Measurements from ENCODE around the gene PTX3. TPM values are rescaled to one million over a fixed set of nuclear protein-coding genes. Genes with fewer than 3 reads are reported as not detected.

Gene PTX3
- total and polyA plus RNA-seq, 10 of the 15 experiments (the other 5 are each of a cell fraction or from before 2014, with no cell fraction given), result 0.03 to 0.11 (median 0.06) TPM; not detected in 7

DNA sequence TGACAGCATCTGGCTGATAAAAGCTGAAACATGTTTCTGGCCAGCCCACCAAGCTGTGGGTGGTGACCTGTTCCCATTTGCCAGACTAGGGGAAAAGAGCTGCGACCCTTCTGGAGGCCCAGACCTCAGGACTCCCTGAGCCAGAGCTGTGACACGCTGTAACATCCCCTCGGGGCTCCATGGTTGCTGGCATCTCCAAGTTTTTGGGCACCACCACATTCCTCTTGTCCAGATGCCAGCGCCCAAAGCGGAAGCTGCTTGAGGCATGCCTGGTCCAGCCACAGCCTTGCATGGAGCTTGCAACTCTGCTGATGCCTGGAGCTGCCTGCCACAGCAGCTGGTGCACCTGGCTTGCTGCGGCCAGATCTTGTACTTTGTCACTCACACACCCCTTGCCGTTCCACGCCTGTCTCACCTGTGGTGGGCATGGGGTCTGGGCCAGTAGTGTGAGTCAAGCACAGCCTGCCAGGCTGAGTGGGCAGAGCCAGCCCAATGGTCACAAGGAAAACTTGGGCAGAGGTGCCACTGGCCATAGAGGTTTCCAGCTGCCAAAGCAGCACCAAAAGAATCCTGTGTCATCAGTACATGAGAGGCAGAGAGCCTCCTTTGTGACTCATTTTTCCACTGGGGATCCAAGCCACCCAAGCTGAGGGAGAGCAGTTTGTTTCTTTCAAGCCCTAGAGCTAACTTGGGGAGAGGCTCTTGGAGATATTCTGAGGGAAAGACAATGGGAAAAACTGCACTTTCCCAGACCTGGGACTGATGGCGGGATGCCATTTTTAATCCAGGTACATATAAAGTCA is 45.7 kb upstream of the PTX3 start:
- intact Hi-C loops (cut with micrococcal nuclease; ENCODE audit: unreplicated experiment) (no loop called here), in situ Hi-C loops (cut with MboI) (no loop called here)
- no peaks in the 10 kb centered on the region for H4K20me1 ChIP-seq (ENCODE audit: control insufficient read depth, insufficient read depth)
- no peaks in the 10 kb centered on the region for H3K36me3 ChIP-seq (ENCODE audit: control insufficient read depth in 2 of 2, insufficient read depth in 2 of 2, low read length in 1 of 2)
- H3K4me3 ChIP-seq, result no peak overlapping the region
- no peak for DNase-seq (ENCODE audit: low read depth, low spot score)
- ChIA-PET RAD21 (ENCODE audit: unreplicated experiment) (no interaction called here), CTCF (interaction anchor here (0.6 kb wide), 1 partner anchor 1220 kb away, joined by 3 read pairs; no protein-coding TSS in a partner anchor), SMC1A (ENCODE audit: uncharacterized antibody, unreplicated experiment) (no interaction called here), POLR2A (no interaction called here)
- ATAC-seq, result no peak
- no peak for FAIRE-seq
- H3K27ac ChIP-seq (ENCODE audit: control insufficient read depth, insufficient read depth), result no peak overlapping the region
- no peaks in the 10 kb centered on the region for H3K79me2 ChIP-seq (ENCODE audit: control insufficient read depth, insufficient read depth, low read length)
- H3K4me2 ChIP-seq (ENCODE audit: control insufficient read depth, insufficient read depth), result no peak overlapping the region
- H3K9me3 ChIP-seq (replicated peaks; ENCODE audit: control insufficient read depth, insufficient read depth, low read length), result no peaks in the 10 kb centered on the region
- BruUV-seq (replicated peaks), result no TSS peak
- H3K9ac ChIP-seq (ENCODE audit: control insufficient read depth, insufficient read depth, low read length), result no peak overlapping the region
- H3K4me1 ChIP-seq (ENCODE audit: control insufficient read depth, insufficient read depth, low read length), result no peaks in the 10 kb centered on the region
- no peaks in the 10 kb centered on the region for H3K27me3 ChIP-seq (replicated peaks in 1 of 2; ENCODE audit: control insufficient read depth in 2 of 2, insufficient read depth in 2 of 2, low read length in 1 of 2)
- H2AFZ ChIP-seq (ENCODE audit: control insufficient read depth, low read depth, low read length), result no peak overlapping the region
- 20% methylated on average over 9 of the region's 9 CpGs for WGBS (ENCODE audit: insufficient coverage, insufficient replicate concordance, low lambda C conversion rate, missing lambda C conversion rate)
- TF ChIP-seq HDAC6 (IDR thresholded peaks at IDR 0.05; ENCODE audit: unreplicated experiment) (no peak), EZH2 (IDR thresholded peaks at IDR 0.05; ENCODE audit: borderline replicate concordance, control insufficient read depth, low read depth, low read length) (no peak), TARDBP (IDR thresholded peaks at IDR 0.05; ENCODE audit: borderline replicate concordance) (no peak), NR2C2 (IDR thresholded peaks at IDR 0.05; ENCODE audit: borderline replicate concordance, control insufficient read depth, insufficient read length, low read depth) (no peak), DPF2 (IDR thresholded peaks at IDR 0.05) (no peak), POLR2AphosphoS5 (IDR thresholded peaks at IDR 0.05; ENCODE audit: low read length) (no peak)

DNA sequence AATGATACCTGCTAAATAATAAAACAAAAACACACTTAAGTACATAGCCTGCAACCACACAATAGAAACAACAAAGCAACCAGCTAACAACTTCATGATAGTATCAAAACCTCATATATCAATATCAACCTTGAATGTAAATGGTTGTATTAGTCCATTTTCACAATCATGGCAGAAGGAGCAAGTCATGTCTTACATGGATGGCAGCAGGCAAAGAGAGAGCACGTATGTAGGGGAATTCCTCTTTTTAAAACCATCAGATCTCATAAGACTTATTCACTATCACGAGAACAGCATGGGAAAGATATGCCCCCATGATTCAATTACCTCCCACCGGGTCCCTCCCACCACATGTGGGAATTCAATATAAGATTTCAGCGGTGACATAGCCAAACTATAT is 44.5 kb upstream of the PTX3 start:
- no peak overlapping the region for H3K27ac ChIP-seq (ENCODE audit: control insufficient read depth, insufficient read depth)
- H3K9me3 ChIP-seq (replicated peaks; ENCODE audit: control insufficient read depth, insufficient read depth, low read length), result no peaks in the 10 kb centered on the region
- CTCF ChIA-PET, result no interaction called here
- H3K4me3 ChIP-seq, result no peak overlapping the region
- no peak overlapping the region for H2AFZ ChIP-seq (ENCODE audit: control insufficient read depth, low read depth, low read length)
- intact Hi-C loops (cut with micrococcal nuclease; ENCODE audit: unreplicated experiment), result no loop called here
- H3K36me3 ChIP-seq (ENCODE audit: control insufficient read depth in 2 of 2, insufficient read depth in 2 of 2, low read length in 1 of 2), result no peaks in the 10 kb centered on the region
- no peak for ATAC-seq
- WGBS (ENCODE audit: insufficient coverage, insufficient replicate concordance, low lambda C conversion rate, missing lambda C conversion rate), result 22% methylated on average over 4 of the region's 4 CpGs
- in situ Hi-C loops (cut with MboI), result no loop called here
- H4K20me1 ChIP-seq (ENCODE audit: control insufficient read depth, insufficient read depth), result no peaks in the 10 kb centered on the region
- H3K79me2 ChIP-seq (ENCODE audit: control insufficient read depth, insufficient read depth, low read length), result no peaks in the 10 kb centered on the region
- RAD21 ChIA-PET (ENCODE audit: unreplicated experiment), result no interaction called here
- H3K4me1 ChIP-seq (ENCODE audit: control insufficient read depth, insufficient read depth, low read length), result no peaks in the 10 kb centered on the region
- no peaks in the 10 kb centered on the region for H3K27me3 ChIP-seq (replicated peaks in 1 of 2; ENCODE audit: control insufficient read depth in 2 of 2, insufficient read depth in 2 of 2, low read length in 1 of 2)
- no peak for DNase-seq (ENCODE audit: low read depth, low spot score)
- no TSS peak for BruUV-seq (replicated peaks)
- no peak overlapping the region for H3K4me2 ChIP-seq (ENCODE audit: control insufficient read depth, insufficient read depth)
- SMC1A ChIA-PET (ENCODE audit: uncharacterized antibody, unreplicated experiment), result no interaction called here
- POLR2A ChIA-PET, result no interaction called here
- no peak overlapping the region for H3K9ac ChIP-seq (ENCODE audit: control insufficient read depth, insufficient read depth, low read length)
- no peak for FAIRE-seq
- TF ChIP-seq SRF (IDR thresholded peaks at IDR 0.05; ENCODE audit: low read depth in 2 of 2, low read length in 2 of 2), result no peak
- TF ChIP-seq, protein P1, sequence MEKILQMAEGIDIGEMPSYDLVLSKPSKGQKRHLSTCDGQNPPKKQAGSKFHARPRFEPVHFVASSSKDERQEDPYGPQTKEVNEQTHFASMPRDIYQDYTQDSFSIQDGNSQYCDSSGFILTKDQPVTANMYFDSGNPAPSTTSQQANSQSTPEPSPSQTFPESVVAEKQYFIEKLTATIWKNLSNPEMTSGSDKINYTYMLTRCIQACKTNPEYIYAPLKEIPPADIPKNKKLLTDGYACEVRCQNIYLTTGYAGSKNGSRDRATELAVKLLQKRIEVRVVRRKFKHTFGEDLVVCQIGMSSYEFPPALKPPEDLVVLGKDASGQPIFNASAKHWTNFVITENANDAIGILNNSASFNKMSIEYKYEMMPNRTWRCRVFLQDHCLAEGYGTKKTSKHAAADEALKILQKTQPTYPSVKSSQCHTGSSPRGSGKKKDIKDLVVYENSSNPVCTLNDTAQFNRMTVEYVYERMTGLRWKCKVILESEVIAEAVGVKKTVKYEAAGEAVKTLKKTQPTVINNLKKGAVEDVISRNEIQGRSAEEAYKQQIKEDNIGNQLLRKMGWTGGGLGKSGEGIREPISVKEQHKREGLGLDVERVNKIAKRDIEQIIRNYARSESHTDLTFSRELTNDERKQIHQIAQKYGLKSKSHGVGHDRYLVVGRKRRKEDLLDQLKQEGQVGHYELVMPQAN (conservative IDR thresholded peaks at IDR 0.05), result no peak
- TF ChIP-seq, protein P2, sequence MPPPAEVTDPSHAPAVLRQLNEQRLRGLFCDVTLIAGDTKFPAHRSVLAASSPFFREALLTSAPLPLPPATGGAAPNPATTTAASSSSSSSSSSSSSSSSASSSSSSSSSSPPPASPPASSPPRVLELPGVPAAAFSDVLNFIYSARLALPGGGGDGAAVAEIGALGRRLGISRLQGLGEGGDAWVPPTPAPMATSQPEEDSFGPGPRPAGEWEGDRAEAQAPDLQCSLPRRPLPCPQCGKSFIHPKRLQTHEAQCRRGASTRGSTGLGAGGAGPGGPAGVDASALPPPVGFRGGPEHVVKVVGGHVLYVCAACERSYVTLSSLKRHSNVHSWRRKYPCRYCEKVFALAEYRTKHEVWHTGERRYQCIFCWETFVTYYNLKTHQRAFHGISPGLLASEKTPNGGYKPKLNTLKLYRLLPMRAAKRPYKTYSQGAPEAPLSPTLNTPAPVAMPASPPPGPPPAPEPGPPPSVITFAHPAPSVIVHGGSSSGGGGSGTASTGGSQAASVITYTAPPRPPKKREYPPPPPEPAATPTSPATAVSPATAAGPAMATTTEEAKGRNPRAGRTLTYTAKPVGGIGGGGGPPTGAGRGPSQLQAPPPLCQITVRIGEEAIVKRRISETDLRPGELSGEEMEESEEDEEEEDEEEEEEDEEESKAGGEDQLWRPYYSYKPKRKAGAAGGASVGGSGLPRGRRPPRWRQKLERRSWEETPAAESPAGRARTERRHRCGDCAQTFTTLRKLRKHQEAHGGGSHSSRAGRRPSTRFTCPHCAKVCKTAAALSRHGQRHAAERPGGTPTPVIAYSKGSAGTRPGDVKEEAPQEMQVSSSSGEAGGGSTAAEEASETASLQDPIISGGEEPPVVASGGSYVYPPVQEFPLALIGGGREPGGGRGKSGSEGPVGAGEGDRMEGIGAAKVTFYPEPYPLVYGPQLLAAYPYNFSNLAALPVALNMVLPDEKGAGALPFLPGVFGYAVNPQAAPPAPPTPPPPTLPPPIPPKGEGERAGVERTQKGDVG (CRISPR knock-in tag; IDR thresholded peaks at IDR 0.05), result no peak
- TF ChIP-seq PAX8 (IDR thresholded peaks at IDR 0.05), result no peak
- TF ChIP-seq BHLHE40 (IDR thresholded peaks at IDR 0.05; ENCODE audit: borderline replicate concordance in 1 of 2, low read depth in 2 of 2, low read length in 1 of 2), result no peak
- TF ChIP-seq ZNF207 (IDR thresholded peaks at IDR 0.05; ENCODE audit: borderline replicate concordance), result no peak
